GM12873 (cell line): ENCODE measurements around the gene PCYT1A.
A peak's percentile ranks its signal among the peaks of the same experiment; 100 is the strongest.

ENCODE experiments used
- TF ChIP-seq, protein P1 (sequence below): IDR thresholded peaks from 2 replicates; pipeline ENCODE4 v1.5.1; 2012; ENCODE audit warnings: low read depth, mild to moderate bottlenecking, moderate library complexity, low read length, control low read depth; ENCODE audit not compliant: insufficient read depth; ENCODE audit errors: missing control alignments

Gene PCYT1A

GRCh38 chr3:196298521-196298920 lies 11.0 kb upstream of the PCYT1A start:
- TF ChIP-seq, protein P1, sequence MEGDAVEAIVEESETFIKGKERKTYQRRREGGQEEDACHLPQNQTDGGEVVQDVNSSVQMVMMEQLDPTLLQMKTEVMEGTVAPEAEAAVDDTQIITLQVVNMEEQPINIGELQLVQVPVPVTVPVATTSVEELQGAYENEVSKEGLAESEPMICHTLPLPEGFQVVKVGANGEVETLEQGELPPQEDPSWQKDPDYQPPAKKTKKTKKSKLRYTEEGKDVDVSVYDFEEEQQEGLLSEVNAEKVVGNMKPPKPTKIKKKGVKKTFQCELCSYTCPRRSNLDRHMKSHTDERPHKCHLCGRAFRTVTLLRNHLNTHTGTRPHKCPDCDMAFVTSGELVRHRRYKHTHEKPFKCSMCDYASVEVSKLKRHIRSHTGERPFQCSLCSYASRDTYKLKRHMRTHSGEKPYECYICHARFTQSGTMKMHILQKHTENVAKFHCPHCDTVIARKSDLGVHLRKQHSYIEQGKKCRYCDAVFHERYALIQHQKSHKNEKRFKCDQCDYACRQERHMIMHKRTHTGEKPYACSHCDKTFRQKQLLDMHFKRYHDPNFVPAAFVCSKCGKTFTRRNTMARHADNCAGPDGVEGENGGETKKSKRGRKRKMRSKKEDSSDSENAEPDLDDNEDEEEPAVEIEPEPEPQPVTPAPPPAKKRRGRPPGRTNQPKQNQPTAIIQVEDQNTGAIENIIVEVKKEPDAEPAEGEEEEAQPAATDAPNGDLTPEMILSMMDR, result no peak

GRCh38 chr3:196292286-196292923 lies 4.9 kb upstream of the PCYT1A start:
- TF ChIP-seq, protein P1, result peak; percentile 45

GRCh38 chr3:196288141-196288460 lies 575 bp upstream of the PCYT1A start:
- TF ChIP-seq, protein P1, result no peak

- TF ChIP-seq, protein P1, result no peak
These were observed 461 bp downstream of the PCYT1A start for GRCh38 chr3:196287090-196287439.

DNA sequence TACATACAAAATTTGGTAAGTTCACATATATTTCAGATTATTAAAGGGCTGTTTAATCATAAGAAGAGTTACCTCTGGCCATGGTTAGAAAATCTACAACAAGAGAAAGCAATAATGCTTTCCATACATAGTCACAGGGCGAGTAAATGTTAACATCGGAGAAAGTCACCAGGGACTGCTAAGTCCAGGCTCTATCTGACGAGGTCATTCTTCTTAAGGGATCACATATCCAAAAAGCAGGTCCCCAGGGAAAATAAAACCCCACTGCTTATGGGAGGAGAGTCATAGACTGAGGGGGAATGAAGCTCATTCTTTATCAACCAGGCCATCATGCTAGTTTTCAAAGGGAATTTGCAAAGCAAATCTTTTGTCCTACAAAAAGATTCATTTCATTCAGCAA lies 3.1 kb downstream of the PCYT1A start:
- TF ChIP-seq, protein P1, result no peak

- TF ChIP-seq, protein P1, result no peak
These were observed 5.6 kb downstream of the PCYT1A start for GRCh38 chr3:196281962-196282361.

- TF ChIP-seq, protein P1, result no peak
These were observed 6.7 kb downstream of the PCYT1A start for GRCh38 chr3:196280689-196281440.
